ENCODE results near the gene PSG6.
"Not testable (repeated sequence)": the region's sequence is repeated elsewhere in the genome, so short reads cannot be mapped to it uniquely, and the experiment has no call there.

Gene PSG6

DNA sequence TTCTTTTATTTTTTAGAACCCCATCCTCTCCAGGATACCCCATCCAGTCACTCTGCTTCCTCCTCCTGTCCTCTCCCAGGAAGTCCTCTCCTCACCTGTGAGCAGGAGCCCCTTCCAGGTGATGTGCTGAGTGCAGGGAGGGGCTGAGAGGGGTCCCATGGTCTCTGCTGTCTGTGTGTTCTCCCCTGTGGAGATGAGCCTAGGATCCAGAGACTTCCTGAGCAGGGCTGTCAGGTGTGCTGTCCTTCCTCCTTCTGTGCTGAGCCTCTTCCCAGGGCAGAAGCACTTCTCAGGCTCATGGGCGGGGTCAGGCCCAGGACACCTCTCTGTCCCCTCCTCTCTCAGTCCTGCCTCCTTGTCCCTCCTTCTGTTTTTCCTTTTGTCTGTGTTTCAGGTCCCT is at the start of gene PSG6:
Gene PSG6, minus strand, starts transcription at position 261 of the 400 bp plus-strand sequence. Its CDS starts 102 bp downstream, at position 159.
- DNase-seq (ENCODE audit: low spot score) = not testable (repeated sequence)

DNA sequence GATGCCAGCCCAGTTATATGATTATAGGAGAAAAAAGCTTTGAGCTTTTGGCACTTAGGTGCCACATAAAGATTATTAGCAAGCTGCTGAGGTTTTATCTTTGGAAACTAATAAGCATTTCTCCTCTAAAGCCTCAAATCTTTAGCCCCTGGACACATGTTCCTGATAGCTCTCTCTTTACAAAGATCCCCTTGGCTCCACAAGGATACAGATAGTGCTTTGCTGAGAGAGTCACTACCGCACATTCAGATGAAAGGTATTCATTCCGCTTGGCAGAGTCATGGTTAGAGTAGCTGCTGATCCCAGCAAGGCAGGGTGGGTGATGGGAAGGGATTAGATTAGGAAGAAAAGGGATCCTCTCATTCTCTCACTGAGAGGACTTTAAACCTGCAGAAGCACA is 47.5 kb upstream of the PSG6 start:
- no peak for DNase-seq (ENCODE audit: low spot score)

DNA sequence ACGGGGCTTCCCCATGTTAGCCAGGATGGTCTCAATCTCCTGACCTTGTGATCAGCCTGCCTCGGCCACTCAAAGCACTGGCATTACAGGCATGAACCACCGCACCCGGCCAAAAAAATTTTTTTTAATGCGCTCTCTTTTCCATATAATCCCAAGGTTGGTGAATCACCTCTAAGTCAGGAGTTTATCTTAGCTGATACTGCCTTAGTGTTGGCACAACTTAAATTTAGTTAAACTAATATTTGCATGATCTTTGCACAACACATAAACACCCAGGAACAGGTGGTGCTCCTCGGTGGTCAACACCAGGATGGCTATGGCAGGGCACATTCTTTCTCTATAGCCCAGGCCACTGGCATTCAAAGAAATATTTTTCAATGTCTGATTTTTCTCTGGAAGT is 43.4 kb upstream of the PSG6 start:
- no peak for DNase-seq (ENCODE audit: low spot score)

DNA sequence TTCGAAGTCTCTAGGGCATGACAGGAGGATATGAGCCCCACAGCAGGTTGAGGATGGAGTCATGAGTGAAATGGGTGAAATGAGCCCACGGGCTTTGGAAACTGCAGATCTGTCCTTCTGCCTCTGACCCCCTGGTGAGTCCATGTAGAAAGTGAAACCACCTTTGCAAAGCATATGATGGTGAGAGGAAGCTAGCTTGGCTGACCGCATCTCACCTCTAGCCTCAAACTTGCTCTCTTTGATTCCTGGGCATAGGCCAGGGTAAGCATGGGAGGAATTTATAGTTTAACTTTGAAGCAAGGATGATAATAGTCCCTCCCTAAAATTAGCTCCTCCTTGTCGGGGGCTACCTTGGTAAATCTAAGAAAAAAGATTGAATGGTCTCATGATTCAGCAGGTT is 34.4 kb upstream of the PSG6 start:
- DNase-seq (ENCODE audit: low spot score) = not testable (repeated sequence)

DNA sequence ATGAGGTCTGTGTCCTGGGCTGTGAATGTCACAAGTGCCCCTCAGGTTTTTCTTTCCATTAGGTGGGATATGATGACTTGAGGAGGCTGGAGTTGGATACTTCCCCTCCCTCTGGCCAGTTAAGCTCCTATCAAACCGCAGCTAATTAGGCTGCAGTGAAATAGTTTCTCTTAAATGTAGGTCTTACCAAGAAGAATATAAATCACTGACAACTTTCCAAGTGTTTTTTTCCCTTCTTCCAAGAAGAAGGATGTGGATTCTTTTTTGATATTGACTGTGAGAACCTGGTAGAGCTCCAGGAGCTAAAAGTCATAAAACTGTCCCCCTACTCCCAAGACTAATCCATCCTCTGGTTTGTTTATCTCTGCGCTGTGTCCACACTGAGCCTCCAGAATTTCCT is 33.8 kb upstream of the PSG6 start:
- DNase-seq (ENCODE audit: low spot score) = not testable (repeated sequence)

DNA sequence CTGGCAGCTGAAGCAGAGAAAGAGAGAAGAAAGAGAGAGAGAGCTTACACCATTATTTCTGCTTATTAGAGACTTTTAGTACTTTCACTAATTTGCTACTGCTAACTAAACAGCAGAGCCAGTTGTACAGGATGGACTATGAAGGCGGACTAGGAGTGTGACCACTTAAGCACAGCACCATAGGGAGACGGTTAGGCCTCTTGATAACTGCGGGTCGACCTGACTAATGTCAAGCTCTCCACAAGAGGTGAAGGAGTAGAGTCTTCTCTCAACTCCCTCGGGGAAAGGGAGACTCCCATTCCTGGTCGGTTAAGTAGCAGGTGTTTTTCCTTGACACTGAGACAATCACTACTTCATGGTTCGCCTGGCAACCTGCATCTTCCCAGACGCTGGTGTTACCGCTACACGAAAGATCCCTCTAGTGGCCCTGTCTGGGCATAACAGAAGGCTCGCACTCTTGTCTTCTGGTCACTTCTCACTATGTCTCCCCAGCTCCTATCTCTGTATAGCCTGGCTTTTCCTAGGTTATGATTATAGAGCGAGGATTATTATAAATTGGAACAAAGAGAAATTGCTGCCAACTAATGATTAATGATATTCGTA is 24.6 kb upstream of the PSG6 start:
- no peak for DNase-seq (ENCODE audit: low spot score)

DNA sequence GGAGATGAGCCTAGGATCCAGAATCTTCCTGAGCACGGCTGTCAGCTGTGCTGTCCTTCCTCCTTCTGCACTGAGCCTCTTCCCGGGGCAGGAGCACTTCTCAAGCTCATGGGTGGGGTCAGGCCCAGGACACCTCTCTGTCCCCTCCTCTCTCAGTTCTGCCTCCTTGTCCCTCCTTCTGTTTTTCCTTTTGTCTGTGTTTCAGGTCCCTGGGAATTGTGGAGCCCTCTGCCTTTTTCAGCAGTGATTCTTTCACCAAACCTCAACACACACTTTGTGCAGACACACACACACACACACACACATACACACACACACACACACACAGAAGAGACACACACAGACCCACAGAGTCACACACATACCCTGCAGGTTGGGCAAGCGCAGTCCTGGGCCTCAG is 19.4 kb upstream of the PSG6 start, which contains the start of gene PSG7:
Gene PSG7, minus strand, starts transcription at position 101 of the 400 bp plus-strand sequence. CDS start 131 bp downstream, outside the sequence.
- DNase-seq (ENCODE audit: low spot score) = not testable (repeated sequence)

DNA sequence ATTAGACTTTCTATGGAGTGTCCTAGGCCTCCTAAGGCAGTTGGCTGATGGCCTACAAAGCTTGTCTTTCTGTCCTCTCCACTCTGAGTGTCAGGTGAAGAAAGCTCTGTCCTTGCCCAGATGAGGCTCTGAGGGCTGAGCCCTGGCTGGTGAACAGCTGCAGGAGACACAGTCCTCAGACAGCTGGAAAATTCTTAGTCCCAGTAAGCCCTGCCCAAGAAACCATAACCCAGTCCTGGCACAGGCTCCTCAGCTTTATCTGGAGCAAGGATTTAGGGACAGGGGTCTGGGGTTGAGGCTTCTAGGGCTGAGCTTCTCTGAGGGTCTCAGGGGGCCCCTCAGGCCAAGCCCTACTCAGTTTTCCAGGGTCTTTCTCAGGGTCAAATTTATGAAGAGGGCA is 17.0 kb upstream of the PSG6 start:
- DNase-seq (ENCODE audit: low spot score) = not testable (repeated sequence)

DNA sequence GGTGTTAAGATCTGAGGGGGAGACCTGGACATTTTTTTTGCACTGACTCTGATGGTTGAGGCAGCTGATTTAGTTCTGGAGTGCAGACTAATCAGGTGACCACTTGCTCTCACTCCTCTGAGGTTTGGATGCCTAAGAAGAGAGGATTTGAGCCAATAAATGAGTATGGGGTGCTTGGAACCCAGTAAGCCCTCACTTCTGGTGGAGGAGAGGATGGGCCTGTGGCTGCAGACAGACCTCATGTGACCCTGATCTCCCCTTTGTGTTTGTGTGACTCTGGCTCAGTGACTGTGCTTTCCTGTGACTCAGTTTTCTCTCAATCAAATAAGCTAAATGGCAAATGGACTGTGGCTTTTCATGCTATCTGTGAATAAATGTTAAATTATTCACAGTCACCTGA is 16.5 kb upstream of the PSG6 start:
- DNase-seq (ENCODE audit: low spot score) = not testable (repeated sequence)

DNA sequence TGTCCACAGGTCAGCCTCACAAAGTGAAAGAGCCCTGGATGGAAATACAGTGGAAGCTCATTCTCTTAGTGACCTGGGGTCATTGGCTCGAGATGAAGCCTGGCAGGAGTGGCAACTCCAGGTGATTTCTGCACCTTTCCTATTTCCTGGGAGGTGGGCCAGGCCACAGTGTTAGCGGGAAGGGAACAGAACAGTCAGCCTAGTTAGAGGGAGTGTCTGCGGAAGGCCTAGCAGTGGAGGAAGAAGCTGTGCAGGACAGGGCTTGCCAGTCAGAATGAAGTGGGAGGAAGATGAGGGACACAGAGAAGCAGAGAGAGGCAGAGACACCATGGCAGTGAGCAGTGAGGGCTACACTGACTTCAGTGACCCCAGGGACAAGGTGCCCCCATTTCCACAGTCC is 15.7 kb upstream of the PSG6 start:
- not testable (repeated sequence) for DNase-seq (ENCODE audit: low spot score)

DNA sequence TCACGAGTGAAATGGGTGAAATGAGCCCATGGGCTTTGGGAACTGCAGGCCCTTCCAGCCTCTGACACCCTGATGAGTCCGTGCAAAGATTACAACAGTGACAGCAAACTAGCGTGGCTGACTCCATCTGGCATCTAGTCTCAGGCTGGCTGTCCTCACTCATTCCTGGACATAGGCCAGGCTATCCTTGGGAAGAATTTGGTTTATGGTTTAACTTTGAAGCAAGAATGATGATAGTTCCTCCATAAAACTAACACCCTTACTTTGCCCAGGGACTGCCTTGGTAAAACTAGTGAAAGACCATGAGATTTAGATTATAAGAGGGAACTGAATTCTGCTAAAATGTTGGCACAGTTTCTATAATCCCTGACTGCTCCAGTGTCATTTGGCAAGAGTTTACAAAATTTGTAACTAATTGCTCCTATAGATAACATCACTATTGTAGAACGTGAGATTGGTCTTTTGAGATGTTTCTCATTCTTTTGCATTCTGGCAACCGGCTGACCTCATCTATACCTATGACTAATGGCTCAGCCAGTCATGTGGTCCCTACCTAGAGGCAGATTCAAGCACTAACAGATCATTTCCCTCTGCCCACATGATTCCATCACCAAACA is 14.9 kb upstream of the PSG6 start:
- DNase-seq (ENCODE audit: low spot score) = not testable (repeated sequence)

DNA sequence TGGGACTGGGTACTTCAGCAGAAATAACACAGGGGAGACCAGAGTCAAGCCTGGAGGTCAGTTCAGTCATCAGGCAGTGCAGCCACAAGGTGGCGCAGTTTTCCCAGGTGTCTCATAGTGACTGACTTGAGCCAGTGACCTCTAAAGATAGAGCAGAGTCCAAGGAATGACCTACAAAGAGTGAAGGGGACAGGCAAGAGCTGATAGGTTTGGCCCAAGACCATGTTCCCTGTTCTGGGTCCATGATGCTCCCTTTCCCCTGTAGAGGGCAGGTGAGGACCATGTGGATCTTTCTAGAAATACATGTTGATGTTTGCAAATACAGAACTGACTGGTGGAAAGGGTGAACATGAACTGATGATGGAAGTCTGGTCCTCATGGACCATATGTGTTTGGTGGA is 12.5 kb upstream of the PSG6 start:
- DNase-seq (ENCODE audit: low spot score) = not testable (repeated sequence)

DNA sequence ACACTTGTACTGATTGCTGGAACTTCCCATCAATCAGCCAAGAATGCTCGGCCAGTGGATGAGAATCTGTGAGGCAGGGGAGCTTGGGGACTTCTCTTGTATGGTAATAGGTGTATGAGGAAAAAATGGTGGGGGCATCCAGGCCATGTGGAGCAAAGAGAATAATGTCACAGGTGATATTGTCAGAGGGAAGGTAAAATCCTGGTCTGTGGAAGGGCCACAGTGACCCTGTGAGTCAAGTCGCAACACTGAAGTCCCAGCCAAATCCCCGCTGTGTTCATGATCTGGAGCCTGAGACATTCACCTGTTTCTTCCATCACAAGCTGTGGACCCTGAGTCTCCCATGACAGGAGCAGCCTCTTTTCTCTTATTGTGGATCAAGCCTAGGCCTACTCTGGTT is 11.2 kb upstream of the PSG6 start:
- no peak for DNase-seq (ENCODE audit: low spot score)

DNA sequence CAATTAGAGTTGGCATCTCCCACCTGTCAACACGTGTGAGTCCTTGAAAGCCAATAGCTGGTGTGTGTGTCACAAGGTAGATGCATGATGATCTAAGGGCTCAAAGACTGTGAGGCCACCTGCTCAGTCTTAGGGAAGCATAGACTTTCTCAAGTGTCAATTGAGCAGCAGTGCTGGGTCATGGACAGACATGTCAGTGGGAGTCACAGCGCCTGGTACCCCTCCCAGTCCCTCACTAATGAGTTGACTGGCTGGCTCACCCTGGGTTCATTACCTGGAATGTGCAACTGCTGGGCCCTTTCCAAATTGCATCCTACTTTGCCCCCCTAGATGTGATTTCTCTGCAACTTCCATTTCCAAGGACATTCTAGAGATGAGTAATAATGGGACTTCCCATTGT is 9.1 kb upstream of the PSG6 start:
- DNase-seq (ENCODE audit: low spot score) = no peak

DNA sequence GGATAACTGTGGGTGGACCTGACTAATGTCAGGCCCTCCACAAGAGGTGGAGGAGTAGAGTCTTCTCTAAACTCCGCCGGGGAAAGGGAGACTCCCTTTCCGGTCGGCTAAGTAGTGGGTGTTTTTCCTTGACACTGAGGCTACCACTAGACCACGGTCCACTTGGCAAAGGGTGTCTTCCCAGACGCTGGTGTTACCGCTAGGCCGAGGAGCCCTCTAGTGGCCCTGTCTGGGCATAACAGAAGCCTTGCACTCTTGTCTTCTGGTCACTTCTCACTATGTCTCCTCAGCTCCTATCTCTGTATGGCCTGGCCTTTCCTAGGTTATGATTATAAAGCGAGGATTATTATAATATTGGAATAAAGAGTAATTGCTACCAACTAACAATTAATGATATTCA is 5.4 kb upstream of the PSG6 start:
- not testable (repeated sequence) for DNase-seq (ENCODE audit: low spot score)

DNA sequence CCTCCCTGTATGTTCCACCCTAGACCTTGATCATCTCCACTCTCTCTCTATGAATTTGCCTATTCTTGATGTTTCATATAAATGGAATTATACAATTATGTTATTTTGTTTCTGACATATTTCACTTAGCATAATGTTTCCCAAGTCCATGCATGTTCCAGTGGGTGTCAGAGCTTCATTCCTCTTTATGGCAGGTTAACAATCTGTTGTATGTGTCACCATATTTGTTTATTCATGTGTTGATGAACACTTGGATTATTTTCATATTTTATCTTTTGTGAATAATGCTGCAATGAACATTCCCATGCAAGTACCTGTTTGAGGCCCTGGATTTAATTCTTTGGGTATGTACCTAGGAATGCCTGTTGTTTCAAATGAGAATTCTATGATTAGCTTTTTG is 3.3 kb upstream of the PSG6 start:
- DNase-seq (ENCODE audit: low spot score) = not testable (repeated sequence)

DNA sequence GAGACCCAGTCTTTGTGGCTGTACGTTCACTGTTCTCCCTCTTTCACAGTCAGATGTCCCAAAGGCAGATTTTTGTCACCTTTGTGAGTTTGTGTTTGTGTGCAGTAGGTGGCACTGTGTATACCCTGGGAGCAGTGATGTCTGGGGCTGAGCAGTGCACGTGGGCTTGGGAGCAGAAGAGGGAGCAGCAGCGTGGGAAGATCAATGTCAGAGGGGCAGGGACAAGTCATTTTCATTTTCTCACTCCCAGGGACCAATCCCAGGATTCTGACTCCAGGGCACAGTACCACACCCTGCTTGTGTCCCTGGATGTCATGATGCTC is 2.0 kb upstream of the PSG6 start:
- no peak for DNase-seq (ENCODE audit: low spot score)

DNA sequence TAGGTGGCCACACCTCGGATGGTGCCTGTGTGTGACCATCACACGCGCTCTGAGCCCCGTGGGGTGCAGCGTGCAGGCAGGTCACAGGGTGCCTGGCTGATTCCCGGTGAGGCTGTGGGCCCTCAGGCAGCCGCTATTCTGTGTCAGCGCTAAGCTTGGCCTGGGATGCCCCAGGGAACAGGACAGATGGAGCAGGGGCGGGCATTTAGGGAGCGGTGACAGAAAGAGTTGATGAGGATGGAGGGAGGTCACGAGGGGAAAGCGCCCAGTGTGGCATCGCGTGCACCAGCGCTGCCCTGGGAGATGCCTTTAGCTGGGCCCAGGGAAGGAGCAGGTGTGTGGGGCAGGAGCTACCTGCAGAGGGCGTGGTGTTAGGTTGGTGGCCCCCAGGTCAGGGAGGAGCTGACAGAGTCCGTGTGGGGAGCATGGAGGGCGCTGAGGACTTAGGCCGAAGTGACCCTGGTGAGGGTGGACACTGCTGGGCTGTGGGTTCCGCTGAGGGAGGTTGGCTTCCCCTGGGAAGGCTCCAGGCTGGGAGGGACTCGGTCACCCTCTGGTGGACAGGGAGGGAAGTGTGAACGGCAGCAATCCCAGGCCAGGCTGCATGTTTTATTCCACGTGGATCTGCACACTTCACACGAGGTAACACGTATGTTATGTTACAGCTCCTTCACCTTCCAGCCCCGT is 1.5 kb upstream of the PSG6 start:
- not testable (repeated sequence) for DNase-seq (ENCODE audit: low spot score)

DNA sequence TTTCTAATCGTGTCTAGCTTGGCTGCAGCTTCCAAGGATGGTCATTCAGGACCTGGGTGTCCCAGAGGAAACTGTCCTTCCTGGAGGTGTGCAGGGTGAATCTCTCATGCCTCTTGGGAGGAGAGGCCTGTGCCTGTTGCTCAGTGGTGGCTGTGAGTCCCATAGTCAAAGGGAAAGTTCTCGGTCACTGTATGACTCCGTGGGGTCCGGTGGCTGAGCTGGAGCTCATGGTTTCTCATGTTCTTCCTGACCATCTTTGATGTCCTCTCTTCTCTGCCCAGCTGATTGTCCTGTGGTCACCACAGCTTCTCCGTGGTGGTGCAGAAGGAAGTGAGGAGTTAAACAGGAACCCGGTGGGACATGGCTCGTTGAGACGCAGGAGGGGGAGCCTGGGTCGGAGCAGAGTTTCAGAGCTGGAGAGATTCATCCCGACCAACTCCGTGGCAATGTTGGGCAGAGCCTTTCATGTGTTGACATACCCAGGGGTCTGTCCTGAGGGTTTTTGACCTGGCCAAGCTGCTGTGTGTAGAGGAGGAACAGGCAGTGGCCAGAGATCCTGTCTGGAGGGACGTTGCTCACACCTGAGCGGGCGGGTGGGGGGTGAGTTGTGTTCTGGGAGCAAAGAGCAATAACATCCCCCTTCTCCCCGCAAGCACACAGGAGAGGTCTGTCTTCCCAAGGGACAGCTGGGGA is 829 bp upstream of the PSG6 start:
- not testable (repeated sequence) for DNase-seq (ENCODE audit: low spot score)

DNA sequence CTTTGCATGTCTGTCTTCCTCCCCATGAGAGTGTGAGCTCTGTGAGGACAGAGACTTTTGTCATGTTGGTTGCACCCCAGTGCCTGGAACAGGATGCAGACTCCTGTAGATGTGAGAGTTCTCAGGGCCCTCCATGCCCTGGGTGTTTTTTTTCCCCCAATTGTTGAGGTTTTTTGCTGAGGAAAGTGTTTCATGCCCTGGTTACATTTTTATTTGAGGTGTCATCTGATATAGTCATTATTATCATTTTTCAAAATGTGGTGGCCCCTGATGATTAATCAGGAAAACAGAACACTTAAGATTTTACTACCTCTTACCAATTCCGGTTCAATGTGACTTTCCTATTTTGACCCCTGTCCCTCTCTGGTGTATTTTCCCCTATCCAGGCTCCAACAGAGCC is 763 bp downstream of the PSG6 start:
- not testable (repeated sequence) for DNase-seq (ENCODE audit: low spot score)

DNA sequence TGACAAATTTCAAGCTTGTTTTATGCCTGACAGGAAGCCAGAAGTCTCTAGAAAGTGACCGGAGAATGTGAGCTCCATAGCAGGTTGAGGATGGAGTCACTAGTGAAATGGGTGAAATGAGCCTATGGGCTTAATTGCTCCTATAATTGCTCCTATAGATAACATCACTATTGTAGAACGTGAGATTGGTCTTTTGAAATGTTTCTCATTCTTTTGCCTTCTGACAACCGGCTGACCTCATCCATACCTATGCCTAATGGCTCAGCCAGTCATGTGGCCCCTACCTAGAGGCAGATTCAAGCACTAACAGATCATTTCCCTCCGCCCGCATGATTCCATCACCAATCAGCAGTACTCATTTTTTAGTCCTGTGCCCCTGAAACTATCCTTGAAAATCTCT is 4.2 kb downstream of the PSG6 start:
- DNase-seq (ENCODE audit: low spot score) = not testable (repeated sequence)

DNA sequence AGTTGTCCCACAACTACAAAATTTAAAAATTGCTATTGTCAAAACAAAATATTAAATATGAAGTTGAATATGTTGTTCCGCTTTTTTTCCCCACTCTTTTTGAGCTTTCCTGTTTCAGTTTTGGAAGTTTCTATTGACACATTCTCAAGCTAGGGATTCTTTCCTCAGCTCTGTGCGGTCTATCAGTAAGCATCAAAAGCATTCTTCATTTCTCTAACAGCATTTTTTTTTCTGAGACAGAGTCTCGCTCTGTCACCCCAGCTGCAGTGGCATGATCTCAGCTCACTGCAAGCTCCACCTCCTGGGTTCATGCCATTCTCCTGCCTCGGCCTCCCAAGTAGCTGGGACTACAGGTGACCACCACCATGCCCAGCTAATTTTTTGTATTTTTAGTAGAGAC is 4.8 kb downstream of the PSG6 start:
- not testable (repeated sequence) for DNase-seq (ENCODE audit: low spot score)

DNA sequence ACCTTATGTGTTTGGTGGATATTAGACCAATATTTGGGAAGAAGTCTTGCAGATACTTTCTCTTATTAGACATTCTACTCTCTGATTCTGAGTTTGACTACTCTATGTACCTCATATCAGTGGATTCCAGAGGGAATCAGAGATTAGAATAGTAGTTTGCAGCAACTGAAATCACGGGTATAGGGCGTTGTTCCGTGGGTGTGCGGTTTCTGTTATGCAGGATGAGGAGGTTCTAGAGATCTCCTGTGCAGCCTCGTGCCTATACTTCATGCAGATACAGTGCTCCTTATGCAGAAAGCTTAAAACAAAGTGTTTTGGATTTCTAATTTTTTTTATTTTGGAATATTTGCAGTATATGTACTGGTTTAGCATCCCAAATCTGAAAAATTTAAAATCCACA is 6.0 kb downstream of the PSG6 start:
- not testable (repeated sequence) for DNase-seq (ENCODE audit: low spot score)

Measured in left forelimb (tissue), 1 donor.